ENCODE measurements around the gene SLC15A3.
A peak's percentile ranks its signal among the peaks of the same experiment; 100 is the strongest.

Gene SLC15A3

DNA sequence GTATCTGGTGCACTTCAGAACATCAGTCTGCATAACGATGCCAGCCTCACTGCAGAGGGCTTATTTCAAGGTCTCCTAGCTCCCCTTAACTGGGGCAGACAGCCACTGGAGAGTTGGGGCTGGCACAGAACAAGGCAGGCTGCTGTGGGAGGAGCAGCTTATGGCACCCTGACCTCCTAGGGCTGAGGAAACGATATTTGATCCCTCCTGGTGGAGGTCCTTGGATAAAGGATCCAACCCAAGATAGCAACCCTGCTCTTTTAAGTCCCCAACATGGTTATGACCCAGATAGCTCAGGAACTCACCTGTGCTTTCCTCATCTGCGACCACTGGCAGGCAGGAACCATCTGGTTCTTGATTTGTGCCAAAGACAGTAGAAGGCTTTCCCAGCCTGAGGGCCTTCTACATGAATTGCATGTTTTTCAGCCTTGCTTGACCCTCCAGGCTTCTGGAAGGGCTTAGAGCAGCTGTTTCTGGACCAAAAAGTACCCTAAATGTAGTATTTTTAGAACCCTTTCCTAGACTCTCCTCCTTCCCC is 35.2 kb downstream of the SLC15A3 start:
- H3F3A ChIP-seq (ENCODE audit: control insufficient read depth, insufficient read depth) = peaks cover 5% of the 10 kb centered on the region
- peaks cover 57% of the 10 kb centered on the region for H3K36me3 ChIP-seq (ENCODE audit: control insufficient read depth, low read length)
- peak overlapping the region; percentile 88 for H3K4me2 ChIP-seq (ENCODE audit: low read length)

DNA sequence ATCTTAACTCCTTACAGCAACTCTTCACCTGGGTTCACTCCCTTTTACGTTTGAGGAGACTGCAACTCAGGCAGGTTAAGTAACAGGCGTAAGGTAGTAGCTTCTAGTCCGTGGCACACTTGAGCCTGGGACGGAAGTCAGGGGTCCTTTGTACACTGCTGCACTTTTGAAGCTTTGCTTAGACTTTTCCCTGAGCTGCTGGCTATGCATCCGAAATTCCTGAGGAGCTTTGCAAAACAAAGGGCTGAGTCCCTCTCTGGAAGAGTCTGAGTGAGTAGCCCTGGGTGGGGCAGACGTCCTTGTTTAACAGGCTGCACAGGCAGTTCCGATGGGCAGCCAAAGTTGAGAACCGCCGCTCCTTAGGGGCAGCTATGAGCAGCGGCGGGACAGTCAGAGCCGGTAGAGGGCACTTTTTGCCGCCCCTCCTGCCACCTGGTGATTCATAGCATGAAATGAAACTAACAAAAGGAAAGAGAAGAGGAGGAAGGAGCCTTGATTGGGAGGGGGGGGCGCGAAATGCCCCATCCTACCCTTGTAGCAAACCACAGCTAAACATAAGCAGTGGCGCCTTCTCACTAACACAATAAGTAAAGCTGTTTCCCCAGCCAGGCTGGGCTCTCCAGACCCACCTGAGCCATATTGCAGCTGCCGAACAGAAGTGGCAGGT is 36.6 kb downstream of the SLC15A3 start:
- Histone ChIP-seq H3K9me3 (ENCODE audit: control insufficient read depth, insufficient read depth, low read length) (0 out of 2 replicates have a peak, but pooled peaks cover 4% of the 10 kb centered on the region), H3F3A (ENCODE audit: control insufficient read depth, insufficient read depth) (peaks cover 9% of the 10 kb centered on the region), H3K36me3 (ENCODE audit: control insufficient read depth, low read length) (peaks cover 48% of the 10 kb centered on the region), H3K9me2 (replicated peaks; ENCODE audit: control insufficient read depth, low read length) (no peaks in the 10 kb centered on the region), H3K4me1 (ENCODE audit: control insufficient read depth, low read length) (peaks cover 75% of the 10 kb centered on the region), H4K20me1 (ENCODE audit: control insufficient read depth, insufficient read depth, low read depth, low read length) (no peaks in the 10 kb centered on the region; the same call in 1 of the 2 replicates), H3K4me3 (ENCODE audit: low read length) (peak overlapping the region; percentile 88), H3K79me2 (ENCODE audit: control insufficient read depth, low read length) (peaks cover 59% of the 10 kb centered on the region), H3K4me2 (ENCODE audit: low read length) (peak overlapping the region; percentile 88), H3K27me3 (ENCODE audit: control insufficient read depth, low read length) (no peaks in the 10 kb centered on the region), H3K27ac (ENCODE audit: low read depth, low read length) (peak overlapping the region; percentile 75)
- TF ChIP-seq, protein P1, sequence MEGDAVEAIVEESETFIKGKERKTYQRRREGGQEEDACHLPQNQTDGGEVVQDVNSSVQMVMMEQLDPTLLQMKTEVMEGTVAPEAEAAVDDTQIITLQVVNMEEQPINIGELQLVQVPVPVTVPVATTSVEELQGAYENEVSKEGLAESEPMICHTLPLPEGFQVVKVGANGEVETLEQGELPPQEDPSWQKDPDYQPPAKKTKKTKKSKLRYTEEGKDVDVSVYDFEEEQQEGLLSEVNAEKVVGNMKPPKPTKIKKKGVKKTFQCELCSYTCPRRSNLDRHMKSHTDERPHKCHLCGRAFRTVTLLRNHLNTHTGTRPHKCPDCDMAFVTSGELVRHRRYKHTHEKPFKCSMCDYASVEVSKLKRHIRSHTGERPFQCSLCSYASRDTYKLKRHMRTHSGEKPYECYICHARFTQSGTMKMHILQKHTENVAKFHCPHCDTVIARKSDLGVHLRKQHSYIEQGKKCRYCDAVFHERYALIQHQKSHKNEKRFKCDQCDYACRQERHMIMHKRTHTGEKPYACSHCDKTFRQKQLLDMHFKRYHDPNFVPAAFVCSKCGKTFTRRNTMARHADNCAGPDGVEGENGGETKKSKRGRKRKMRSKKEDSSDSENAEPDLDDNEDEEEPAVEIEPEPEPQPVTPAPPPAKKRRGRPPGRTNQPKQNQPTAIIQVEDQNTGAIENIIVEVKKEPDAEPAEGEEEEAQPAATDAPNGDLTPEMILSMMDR (IDR thresholded peaks at IDR 0.05; ENCODE audit: low read depth, low read length, poor library complexity, severe bottlenecking) = peak; percentile 85
- TF ChIP-seq EZH2phosphoT487 (IDR thresholded peaks at IDR 0.05; ENCODE audit: borderline replicate concordance, low read length) = no peak

More for the DNA sequence above, 35.2 kb downstream of the SLC15A3 start:
- Histone ChIP-seq H3K9me2 (replicated peaks; ENCODE audit: control insufficient read depth, low read length) (no peaks in the 10 kb centered on the region), H3K27me3 (ENCODE audit: control insufficient read depth, low read length) (no peaks in the 10 kb centered on the region), H3K4me3 (ENCODE audit: low read length) (peak overlapping the region; percentile 9), H3K27ac (ENCODE audit: low read depth, low read length) (no peak overlapping the region), H3K4me1 (ENCODE audit: control insufficient read depth, low read length) (peaks cover 61% of the 10 kb centered on the region), H4K20me1 (ENCODE audit: control insufficient read depth, insufficient read depth, low read depth, low read length) (no peaks in the 10 kb centered on the region; the same call in 1 of the 2 replicates), H3K79me2 (ENCODE audit: control insufficient read depth, low read length) (peaks cover 59% of the 10 kb centered on the region), H3K9me3 (ENCODE audit: control insufficient read depth, insufficient read depth, low read length) (no peaks in the 10 kb centered on the region)
- TF ChIP-seq, protein P1 (IDR thresholded peaks at IDR 0.05; ENCODE audit: low read depth, low read length, poor library complexity, severe bottlenecking) = no peak
- TF ChIP-seq EZH2phosphoT487 (IDR thresholded peaks at IDR 0.05; ENCODE audit: borderline replicate concordance, low read length) = no peak

- Histone ChIP-seq H3K4me3 (ENCODE audit: low read length) (peak overlapping the region; percentile 88), H3K4me1 (ENCODE audit: control insufficient read depth, low read length) (peaks cover 81% of the 10 kb centered on the region), H3K36me3 (ENCODE audit: control insufficient read depth, low read length) (peaks cover 42% of the 10 kb centered on the region), H3K9me2 (replicated peaks; ENCODE audit: control insufficient read depth, low read length) (no peaks in the 10 kb centered on the region), H3K4me2 (ENCODE audit: low read length) (peak overlapping the region; percentile 88), H3F3A (ENCODE audit: control insufficient read depth, insufficient read depth) (peaks cover 11% of the 10 kb centered on the region), H3K27ac (ENCODE audit: low read depth, low read length) (peak overlapping the region; percentile 75), H3K9me3 (ENCODE audit: control insufficient read depth, insufficient read depth, low read length) (peaks cover 8% of the 10 kb centered on the region), H3K79me2 (ENCODE audit: control insufficient read depth, low read length) (peaks cover 57% of the 10 kb centered on the region), H3K27me3 (ENCODE audit: control insufficient read depth, low read length) (no peaks in the 10 kb centered on the region), H4K20me1 (ENCODE audit: control insufficient read depth, insufficient read depth, low read depth, low read length) (no peaks in the 10 kb centered on the region; the same call in 1 of the 2 replicates)
- TF ChIP-seq, protein P1 (IDR thresholded peaks at IDR 0.05; ENCODE audit: low read depth, low read length, poor library complexity, severe bottlenecking) = no peak
- no peak for TF ChIP-seq EZH2phosphoT487 (IDR thresholded peaks at IDR 0.05; ENCODE audit: borderline replicate concordance, low read length)
Observed at GRCh38 chr11:60914633-60915247, 37.2 kb downstream of the SLC15A3 start.

All from DOHH2 (cell line).